GM03348 (cell line): ENCODE data around the gene SLC25A44.
"Not testable (repeated sequence)": the region's sequence is repeated elsewhere in the genome, so short reads cannot be mapped to it uniquely, and the experiment has no call there.

Experiments
- DNase-seq: peaks from one replicate; pipeline ENCODE4 v3.0.0; 2012; ENCODE audit warnings: low spot score

Gene SLC25A44

GRCh38 chr1:156211243-156211642, 17.3 kb downstream of the SLC25A44 start:
- DNase-seq: no peak

- DNase-seq: no peak
These were observed 18.2 kb downstream of the SLC25A44 start for GRCh38 chr1:156212130-156212529.

- DNase-seq: peak; percentile 100
These were observed 19.1 kb downstream of the SLC25A44 start, which contains the start of gene PMF1 for GRCh38 chr1:156212833-156213643. Gene PMF1 (plus strand): TSS chr1:156213007. CDS start chr1:156213016, 9 bp downstream.

GRCh38 chr1:156213644-156213966, 19.7 kb downstream of the SLC25A44 start:
- no peak for DNase-seq

- no peak for DNase-seq
These were observed 20.3 kb downstream of the SLC25A44 start for GRCh38 chr1:156214024-156214748.

GRCh38 chr1:156216361-156217086, 22.6 kb downstream of the SLC25A44 start:
- not testable (repeated sequence) for DNase-seq

- peak; percentile 50 for DNase-seq
These were observed 24.0 kb downstream of the SLC25A44 start for GRCh38 chr1:156217871-156218270.

- DNase-seq: no peak
These were observed 26.3 kb downstream of the SLC25A44 start for GRCh38 chr1:156220226-156220625.

- no peak for DNase-seq
These were observed 28.2 kb downstream of the SLC25A44 start for GRCh38 chr1:156221986-156222692.

- DNase-seq: no peak
These were observed 31.7 kb downstream of the SLC25A44 start for GRCh38 chr1:156225677-156226014.

- DNase-seq: no peak
These were observed 32.2 kb downstream of the SLC25A44 start for GRCh38 chr1:156226116-156226538.

GRCh38 chr1:156226782-156227181, 32.9 kb downstream of the SLC25A44 start:
- DNase-seq: no peak

GRCh38 chr1:156228501-156228900, 34.6 kb downstream of the SLC25A44 start:
- DNase-seq: no peak

- DNase-seq: no peak
These were observed 36.0 kb downstream of the SLC25A44 start for GRCh38 chr1:156229809-156230472.

- DNase-seq: no peak
These were observed 36.6 kb downstream of the SLC25A44 start for GRCh38 chr1:156230473-156230837.

GRCh38 chr1:156232201-156232894, 38.4 kb downstream of the SLC25A44 start:
- DNase-seq: no peak

- DNase-seq: peak; percentile 84
These were observed 39.7 kb downstream of the SLC25A44 start for GRCh38 chr1:156233426-156234127.

GRCh38 chr1:156236164-156236563, 42.3 kb downstream of the SLC25A44 start:
- no peak for DNase-seq

- DNase-seq: no peak
These were observed 44.3 kb downstream of the SLC25A44 start for GRCh38 chr1:156238248-156238647.

- DNase-seq: peak; percentile 57
These were observed 47.5 kb downstream of the SLC25A44 start for GRCh38 chr1:156241311-156241811.
